Measurements from ENCODE around the gene EIF5A2.
"Not testable (repeated sequence)": the region's sequence is repeated elsewhere in the genome, so short reads cannot be mapped to it uniquely, and the experiment has no call there.

The EIF5A2 gene

DNA sequence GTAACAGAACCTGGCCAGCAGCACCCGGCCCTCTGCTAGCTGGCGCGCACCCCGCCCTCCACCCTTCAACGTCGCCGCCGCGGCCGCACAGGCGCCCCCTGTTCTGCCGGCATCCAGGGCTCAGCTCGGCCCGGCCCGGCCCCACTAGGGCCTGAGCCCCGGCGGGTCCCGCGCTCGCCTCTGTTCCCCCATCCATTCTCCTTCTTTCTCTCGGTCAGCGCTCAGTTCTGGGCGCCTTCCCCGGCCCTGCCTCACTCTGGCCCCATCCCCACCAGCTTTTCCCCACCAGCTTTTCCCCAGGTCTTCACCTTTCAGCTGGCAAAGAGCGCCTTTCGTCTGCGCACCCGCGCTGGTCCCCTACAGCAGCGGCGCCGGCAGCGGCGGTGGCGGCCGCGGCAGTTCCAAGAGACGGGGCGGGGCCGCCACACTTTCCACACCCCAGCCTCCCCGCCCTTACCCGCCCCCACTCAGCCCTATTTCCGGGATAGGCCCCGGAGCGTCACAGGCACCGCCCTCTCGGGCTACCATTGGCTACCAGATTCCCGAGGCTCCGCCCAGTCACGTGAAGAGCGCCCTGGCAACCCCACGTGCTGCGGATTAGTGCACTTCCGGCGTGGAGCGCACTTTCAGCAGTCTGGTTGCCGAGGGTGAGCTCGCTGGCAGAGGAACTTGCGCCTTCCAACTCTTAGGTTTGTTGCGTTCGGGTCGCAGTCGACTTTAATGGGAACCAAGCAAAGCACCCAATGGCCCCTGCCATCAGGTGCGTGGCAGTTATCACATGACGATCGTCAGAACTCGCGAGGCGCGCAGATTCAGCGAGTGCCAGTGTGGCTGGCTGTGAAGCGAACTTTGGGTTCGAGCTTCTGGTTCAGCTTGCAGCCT lies at the start of gene EIF5A2:
Gene EIF5A2 (minus strand): TSS at position 403 of the 882 bp plus-strand sequence. CDS start 831 bp downstream, outside the sequence.
- DNase-seq: no peak

DNA sequence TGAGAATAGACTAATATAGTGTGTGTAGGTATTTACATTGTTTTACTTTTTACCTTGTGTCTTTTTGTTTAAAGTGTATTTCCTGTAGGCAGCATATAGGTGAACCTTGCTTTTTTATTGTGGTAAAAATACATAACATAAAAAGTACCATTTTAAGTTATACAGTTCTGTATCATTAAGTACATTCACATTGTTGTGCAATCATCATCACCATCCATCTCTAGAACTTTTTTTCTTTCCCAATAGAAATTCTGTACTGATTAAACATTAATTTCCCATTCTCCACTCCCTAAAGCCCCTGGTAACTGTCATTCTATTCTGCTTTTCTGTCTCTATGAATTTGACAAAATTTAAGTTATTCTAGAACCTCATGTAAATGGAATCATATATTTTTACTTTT lies 48.2 kb upstream of the EIF5A2 start:
- no peak for DNase-seq

DNA sequence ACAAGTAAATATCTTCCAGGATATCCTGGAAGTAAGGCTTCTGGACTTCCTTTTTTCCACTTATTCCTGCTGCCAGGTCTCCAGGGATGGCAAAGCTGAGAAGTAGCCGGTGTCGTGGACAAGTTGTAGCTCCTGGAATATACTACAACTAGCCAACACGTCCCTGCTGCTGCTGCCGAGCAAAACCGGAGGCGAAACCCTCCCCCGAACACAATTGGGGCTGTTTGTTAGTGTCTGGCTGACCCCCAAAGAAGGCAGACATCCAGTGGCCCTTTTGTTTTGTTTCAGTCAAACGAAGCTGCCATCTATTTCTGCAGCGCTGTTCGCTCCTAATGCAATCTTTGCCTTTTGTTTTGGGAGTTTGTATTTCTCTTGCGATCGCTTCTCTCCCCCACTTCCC lies 45.3 kb upstream of the EIF5A2 start:
- no peak for DNase-seq

DNA sequence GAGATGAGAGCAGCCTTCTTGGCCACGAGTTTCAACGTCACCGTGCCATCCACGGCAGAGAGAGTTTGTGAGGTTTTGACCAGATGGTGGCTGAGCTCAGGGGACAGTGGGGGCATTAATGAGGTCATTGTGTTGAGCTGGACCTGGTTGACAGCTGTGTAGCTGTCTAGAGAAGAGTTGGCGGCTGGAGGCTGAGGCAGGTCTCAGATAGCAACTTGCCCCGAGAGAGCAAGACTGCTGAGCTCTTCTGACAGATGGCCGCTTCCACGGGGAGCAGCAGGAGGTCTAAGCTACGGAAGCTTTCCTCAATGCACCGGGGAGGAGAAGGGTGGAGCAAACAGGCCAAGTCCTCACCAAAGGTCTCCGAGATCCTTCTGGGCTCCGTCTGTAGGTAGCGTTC lies 44.8 kb upstream of the EIF5A2 start:
- no peak for DNase-seq

DNA sequence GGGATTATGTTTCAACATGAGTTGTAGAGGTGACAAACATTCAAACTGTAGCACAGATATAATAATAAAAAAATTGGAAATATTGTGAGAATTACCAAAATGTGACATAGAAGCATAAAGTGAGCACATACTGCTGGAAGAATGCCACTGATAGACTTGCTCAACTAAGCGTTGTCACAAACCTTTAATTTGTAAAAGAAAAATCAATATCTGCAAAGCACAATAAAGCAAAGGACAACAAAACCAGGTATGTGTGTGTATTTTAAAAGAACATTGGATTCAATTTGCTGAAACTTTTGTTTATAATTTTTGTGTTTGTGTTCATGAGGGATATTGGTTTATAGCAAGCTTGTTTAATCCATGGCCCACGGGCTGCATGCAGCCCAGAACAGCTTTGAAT lies 40.8 kb upstream of the EIF5A2 start:
- DNase-seq: no peak

DNA sequence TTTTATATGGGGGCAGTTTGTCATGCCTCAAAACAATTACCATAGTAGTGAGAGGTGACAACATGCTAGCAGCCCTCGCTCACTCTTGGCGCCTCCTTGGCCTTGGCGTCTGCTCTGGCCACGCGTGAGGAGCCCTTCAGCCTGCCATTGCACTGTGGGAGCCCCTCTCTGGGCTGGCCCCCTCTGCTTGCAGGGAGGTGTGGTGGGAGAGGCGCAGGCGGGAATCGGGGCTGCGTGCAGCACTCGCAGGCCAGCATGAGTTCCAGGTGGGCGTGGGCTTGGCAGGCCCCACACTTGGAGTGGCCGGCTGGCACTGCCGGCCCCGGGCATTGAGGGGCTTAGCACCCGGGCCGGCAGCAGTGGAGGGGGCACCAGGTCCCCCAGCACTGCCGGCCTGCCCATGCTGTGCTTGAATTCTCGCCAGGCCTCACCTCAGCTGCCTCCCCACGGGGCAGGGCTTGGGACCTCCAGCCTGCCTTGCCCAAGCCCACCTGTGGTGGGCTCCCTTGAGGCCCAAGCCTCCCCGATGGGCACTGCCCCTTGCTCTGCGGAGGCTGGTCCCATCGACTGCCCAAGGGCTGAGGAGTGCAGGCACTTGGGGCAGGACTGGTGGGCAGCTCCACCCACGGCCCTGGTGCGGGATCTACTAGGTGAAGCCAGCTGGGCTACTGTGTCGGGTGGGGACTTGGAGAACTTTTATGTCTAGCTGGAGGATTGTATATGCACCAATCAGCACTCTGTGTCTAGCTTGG lies 38.8 kb upstream of the EIF5A2 start:
- DNase-seq: no peak

DNA sequence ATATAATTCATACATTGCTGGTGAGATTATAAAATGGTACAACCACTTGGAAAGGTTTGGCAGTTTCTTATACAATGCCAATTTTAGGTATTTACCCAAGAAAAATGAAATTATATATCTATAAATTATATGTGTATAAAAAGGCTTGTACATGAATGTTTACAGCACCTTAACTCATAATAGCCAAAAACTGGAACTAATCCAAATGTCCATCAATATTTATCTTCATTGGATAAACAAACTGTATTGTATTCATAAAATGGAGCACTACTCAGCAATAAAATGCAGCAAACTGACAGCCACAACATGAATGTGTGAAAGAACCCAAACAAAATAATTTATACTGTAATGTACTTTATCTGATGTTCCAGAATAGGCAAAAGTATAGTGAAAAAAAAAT lies 33.6 kb upstream of the EIF5A2 start:
- DNase-seq: no peak

DNA sequence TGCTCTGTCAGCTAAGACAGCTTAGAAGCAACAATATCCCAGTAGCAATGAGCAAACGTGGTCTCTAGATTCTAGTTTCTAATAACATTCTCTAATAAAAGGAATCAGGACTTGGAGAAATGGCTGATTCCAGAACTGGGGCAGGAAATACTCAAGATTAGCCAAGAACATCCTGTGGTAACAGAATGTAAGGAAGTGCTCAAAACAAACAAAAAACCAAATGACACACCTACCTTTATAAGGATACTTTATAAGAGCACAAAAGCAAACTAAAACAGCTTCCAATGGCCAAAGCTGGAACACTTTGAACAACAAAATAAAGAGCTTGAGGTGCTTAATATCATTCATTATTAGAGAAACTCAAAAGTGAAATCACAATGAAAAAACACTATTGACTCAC lies 33.1 kb upstream of the EIF5A2 start:
- DNase-seq: no peak

DNA sequence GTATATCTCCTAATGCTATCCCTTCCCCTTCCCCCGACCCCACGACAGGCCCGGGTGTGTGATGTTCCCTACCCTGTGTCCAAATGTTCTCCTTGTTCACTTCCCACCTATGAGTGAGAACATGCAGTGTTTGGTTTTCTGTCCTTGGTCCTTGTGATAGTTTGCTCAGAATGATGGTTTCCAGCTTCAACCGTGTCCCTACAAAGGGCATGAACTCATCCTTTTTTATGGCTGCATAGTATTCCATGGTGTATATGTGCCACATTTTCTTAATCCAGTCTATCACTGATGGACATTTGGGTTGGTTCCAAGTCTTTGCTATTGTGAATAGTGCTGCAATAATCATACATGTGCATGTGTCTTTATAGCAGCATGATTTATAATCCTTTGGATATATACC lies 24.6 kb upstream of the EIF5A2 start:
- not testable (repeated sequence) for DNase-seq

DNA sequence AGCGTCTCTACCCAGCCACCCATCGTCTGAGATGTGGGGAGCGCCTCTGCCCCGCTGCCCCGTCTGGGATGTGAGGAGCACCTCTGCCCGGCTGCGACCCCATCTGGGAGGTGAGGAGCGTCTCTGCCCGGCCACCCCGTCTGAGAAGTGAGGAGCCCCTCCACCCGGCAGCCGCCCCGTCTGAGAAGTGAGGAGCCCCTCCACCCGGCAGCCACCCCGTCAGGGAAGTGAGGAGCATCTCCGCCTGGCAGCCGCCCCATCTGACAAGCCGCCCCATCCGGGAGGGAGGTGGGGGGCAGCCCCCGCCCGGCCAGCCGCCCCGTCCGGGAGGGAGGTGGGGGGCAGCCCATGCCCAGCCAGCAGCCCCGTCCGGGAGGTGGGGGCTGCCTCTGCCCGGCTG lies 15.1 kb upstream of the EIF5A2 start:
- not testable (repeated sequence) for DNase-seq

DNA sequence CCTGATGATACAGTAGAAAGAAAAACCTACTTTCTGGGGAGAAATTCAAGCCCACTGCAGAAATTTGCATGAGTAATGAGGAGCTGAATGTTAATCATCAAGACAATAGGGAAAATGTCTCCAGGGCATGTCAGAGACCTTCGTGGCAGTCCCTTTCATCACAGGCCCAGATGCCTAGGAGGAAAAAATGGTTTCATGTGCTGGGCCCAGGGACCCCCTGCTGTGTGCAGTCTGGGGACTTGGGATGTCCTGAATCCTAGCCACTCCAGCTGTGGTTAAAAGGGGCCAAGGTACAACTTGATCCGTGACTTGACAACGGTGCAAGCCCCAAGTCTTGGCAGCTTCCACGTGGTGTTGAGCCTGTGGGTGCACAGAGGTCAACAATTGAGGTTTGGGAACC lies 10.3 kb upstream of the EIF5A2 start:
- no peak for DNase-seq

DNA sequence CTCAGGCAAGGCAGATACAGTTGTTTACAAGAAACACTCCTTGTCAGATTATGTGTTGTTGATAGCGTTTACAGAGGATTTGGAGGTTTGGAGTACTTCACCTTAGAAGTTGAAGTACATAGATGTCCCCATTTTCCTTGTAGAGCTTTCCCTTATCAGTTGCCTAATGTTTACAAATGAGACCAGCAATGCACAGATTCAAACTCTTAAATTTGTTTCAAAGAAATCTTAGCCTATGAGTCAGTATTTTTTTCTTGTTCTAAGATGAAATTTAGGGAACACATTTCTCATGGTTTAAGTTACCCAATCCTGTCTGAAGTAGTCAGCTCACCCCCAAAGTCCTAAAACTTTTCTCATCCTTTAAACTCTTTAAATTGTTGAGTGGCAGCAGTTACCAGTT lies 6.3 kb upstream of the EIF5A2 start:
- DNase-seq: no peak

DNA sequence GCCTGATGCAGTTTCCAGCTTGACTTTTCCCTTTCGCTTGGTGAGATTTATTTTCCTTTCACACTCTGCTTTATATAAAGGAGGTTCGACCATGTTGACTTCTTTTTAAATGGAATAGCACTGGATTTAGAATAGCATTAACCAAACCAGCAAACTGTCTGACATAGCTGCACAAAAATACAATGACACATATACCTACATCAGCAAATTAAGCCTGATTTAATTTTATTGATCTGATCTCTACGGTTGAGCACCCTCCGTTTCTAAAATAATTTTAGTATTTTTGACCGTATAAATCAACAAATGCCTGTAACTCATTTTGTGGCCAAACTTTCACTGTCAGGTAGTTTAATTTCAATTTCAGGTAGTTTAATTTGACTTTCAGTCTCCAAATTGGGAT lies 5.8 kb upstream of the EIF5A2 start:
- no peak for DNase-seq

DNA sequence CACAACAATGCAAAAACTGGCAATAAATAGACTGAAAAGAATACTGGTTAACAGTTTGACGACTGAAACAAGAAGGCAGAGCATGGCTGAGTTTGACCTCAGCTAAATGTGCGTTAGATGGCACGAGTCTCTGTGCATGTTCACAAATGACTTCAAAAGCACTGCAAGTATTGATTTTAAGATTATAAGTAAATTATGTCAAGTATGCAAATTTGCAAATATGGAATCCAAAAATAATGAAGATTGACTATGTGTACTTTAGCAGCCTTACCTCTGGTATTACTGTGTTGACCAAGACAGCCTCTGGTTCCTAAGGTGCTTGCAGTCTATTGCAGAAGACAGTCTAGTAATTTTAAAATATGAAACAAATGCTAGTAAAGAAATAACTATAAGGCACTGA lies 2.6 kb upstream of the EIF5A2 start:
- DNase-seq: no peak

DNA sequence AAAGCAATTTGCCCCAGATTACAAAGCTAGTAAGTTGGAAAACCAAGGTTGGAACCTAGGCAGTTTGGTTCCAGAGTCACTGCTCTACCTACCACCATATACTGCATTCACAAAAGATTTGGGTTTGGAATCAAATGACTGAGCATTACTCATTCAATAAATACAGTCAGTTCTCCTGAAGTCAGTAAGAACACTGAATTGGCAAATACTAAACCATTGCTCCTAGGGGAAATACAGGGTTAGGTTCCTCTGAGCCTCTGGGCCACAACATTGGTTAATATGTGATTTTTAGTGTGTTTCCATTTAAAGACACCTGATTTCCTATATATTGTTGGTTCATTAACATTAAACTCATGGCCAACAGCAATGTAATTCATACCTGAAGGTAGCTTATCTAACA lies 2.1 kb upstream of the EIF5A2 start:
- no peak for DNase-seq

DNA sequence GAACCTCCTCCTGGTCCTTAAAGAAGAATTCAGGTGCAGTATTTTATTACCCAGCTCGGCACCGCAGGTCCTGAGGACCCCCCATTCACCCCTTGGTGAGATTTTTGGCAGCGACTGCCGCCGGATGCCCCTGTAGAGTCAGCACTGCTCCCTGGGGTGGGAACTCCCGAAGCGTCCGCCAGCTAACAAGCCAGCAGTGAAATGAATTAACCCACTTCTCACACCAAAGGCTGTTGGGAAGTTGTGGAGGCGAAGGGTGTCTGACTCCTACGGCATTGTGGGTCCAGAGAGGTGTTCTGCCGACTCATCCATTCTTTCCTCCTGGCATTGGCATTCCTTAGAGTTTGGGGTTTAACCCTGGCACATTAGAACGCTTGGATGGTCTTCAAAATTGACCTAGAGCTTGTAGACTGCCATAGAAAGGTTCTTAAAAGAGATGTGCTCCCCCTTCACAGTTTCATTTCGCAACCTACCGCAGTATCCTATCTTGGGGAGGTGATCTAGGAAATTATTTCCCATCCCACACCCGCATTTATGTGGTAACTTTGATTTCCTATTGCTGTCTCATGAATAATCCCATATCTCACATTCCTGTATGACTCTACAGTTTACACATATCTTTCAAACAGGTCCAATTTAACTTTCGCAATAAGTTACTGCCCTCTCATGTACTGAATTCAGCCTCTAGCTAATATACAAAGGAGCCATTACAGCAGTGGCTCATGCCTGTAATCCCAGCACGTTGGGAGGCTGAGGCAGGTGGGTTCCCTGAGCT lies 879 bp upstream of the EIF5A2 start:
- DNase-seq: no peak

DNA sequence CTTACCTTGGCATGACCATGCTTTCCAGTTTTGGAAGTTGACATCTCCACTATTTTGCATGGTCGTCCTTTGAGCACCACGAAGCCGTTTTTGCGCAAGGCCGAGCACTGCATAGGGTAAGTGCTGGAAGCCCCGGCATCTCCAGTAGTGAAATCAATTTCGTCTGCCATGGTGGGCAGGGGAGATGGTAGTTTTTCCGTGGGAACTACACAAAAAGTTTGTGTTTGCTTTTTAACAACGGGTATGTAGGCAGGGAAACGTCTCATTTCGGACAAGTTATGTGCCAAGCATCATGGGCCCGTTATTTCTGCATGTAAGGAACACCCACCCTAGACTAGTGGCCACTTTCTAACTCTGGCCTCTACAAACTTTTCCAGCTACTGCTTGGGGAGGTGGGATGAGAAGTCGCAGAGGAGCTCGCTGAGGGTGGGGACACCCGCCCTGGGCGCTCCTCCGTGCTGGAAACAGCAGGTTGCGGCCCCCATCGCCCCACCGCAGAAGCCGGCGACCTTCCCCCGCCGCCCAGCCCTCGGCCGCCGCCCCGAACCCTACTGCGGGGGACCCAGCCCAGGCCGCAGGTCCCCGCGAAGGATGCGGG lies 701 bp downstream of the EIF5A2 start:
- DNase-seq: no peak

DNA sequence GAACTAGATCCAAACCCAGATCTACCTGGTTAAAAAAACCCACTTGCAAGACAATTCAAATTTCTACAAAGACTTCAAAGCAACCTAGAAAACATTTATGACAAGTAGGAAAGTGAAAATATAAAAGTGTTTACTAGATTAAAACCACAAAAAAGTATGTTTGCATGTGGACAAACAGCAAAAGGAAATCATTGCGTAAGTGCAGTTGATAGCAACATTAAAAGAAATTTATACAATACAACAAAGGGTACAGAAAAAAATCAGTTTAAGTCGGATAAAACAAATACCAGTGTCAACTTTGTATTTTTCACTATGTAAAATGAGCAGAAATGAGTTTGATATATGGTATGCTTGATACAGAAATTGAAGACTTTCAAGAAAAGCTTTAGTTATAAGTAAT lies 2.6 kb downstream of the EIF5A2 start:
- DNase-seq: no peak

DNA sequence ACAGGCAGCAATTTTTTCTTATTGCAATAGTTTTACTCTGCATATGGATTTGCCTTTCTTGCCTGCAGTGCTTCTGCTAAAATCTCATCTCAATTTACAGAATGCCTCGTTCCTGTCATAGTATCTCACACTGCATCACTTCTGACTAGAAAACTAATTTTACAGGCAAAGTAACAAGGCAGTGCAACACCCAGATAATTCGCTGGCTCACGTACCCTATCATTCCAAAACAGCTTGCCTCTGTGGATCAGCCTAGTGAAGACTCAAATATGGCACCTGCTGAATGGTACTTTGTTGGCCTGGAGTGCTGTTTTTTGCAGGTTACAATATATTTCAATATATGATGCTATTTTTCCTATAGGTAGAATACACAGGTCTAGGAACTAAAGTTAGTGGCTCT lies 5.3 kb downstream of the EIF5A2 start:
- DNase-seq: no peak

DNA sequence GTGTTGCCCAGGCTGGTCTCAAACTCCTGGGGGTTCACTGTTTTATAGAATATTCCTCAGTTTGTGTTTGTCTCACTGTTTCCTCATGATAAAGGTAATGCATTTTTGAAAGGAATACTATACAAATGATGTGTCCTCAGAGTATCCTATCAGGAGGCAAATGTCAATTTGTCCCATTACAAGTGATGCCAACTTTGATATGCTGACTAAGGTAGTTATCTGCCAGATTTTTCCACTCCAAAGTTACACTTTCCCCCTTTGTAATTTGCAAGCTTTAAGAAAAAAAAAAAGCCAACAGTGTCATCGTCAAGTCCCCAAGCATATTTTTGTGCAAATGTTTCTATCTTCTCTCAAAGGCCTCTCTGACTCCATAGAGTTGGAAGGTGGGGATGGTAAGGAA lies 9.0 kb downstream of the EIF5A2 start:
- no peak for DNase-seq

DNA sequence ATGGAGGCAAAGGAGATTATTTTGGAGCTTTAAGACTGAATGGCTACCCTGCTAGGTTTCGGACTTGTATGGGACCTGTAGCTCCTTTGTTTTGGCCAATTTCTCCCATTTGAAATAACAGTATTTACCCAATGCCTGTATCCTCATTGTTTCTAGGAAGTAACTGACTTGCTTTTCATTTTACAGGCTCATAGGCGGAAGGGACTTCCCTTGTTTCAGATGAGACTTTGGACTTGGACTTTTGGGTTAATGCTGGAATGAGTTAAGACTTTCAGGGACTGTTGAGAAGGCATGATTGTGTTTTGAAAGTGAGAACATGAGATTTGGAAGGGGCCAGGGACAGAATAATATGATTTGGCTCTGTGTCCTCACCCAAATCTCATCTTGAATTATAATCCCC lies 10.5 kb downstream of the EIF5A2 start:
- no peak for DNase-seq

DNA sequence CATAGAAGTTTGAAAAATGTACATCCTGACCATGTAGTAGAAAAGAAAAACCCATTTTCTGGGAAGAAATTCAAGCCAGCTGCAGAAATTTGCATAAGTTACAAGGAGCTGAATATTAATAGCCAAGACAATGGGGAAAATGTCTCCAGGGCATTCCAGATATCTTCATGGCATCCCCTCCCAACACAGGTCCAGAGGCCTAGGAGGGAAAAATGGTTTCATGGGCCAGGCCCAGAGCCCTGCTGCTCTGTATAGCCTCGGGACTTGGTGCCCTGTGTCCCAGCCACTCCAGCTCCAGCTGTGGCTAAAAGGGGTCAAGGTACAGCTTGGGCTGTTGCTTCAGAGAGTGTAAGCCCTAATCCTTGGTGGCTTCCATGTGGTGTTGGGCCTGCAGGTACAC lies 11.2 kb downstream of the EIF5A2 start:
- DNase-seq: not testable (repeated sequence)

DNA sequence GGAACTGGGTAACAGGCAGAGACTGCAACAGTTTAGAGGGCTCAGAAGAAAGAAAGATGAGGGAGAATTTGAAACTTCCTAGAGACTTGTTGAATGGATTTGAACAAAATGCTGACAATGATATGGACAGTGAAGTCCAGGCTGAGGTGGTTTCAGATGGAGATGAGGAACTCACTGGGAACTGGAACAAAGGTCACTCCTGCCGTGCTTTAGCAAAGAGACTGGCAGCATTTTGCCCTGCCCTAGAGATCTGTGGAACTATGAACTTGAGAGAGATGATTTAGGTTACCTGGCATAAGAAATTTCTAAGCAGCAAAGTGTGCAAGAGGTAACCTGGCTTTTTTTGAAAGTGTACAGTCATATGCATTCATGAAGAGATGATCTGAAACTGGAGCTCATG lies 11.7 kb downstream of the EIF5A2 start:
- no peak for DNase-seq

Measured in AML-193 (cell line).